ENCODE measurements around the gene CARMIL1.

GRCh38 chr6:25665455-25665854, 386.3 kb downstream of the CARMIL1 start:
- TF ChIP-seq POLR2AphosphoS5 (IDR thresholded peaks at IDR 0.05; ENCODE audit: low read depth, low read length) (no peak), CTCF (IDR thresholded peaks at IDR 0.05) (no peak), REST (IDR thresholded peaks at IDR 0.05; ENCODE audit: low read depth, low read length) (no peak), JUND (IDR thresholded peaks at IDR 0.05) (no peak), USF2 (IDR thresholded peaks at IDR 0.05; ENCODE audit: borderline replicate concordance, low read depth, low read length) (no peak)
